GM12873 (cell line): Measurements from ENCODE around the gene SUMO3.

Experiments
- TF ChIP-seq, protein P1 (sequence below): IDR thresholded peaks from 2 replicates; pipeline ENCODE4 v1.5.1; 2012; ENCODE audit warnings: low read depth, mild to moderate bottlenecking, moderate library complexity, low read length, control low read depth; ENCODE audit not compliant: insufficient read depth; ENCODE audit errors: missing control alignments

The SUMO3 gene

DNA sequence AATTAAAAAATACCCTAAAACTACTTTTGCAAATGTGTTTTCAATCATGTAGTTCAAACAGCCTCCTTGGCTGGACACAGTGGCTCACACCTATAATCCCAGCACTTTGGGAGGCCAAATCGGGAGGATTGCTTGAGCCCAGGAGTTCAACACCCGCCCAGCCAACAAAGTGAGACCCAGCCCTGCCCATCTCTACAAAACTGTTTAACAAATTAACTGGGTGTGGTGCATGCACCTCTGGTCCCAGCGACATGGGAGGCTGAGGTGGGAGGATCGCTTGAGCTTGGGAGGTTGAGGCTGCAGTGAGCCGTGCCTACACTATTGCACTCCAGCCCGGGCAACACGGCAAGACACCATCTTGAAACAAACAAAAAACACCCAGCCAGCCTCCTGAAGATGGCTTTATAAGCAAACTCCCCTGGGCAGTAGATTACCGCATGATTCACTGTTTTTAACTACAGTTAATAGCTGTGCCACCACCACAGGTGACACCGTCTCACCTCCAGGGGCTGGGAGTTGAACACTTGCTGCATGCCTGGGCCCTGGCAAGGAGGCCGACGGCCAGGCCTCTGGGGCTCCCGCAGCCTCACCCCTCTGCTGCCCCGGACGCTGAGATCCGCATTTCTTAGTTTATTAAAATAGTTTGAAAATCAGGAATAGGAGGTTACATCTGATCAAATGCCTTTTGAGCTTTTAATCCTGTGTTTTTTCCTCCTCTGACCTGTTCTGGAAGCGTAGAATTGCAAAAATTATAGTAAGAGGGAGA is 39.4 kb upstream of the SUMO3 start:
- TF ChIP-seq, protein P1, sequence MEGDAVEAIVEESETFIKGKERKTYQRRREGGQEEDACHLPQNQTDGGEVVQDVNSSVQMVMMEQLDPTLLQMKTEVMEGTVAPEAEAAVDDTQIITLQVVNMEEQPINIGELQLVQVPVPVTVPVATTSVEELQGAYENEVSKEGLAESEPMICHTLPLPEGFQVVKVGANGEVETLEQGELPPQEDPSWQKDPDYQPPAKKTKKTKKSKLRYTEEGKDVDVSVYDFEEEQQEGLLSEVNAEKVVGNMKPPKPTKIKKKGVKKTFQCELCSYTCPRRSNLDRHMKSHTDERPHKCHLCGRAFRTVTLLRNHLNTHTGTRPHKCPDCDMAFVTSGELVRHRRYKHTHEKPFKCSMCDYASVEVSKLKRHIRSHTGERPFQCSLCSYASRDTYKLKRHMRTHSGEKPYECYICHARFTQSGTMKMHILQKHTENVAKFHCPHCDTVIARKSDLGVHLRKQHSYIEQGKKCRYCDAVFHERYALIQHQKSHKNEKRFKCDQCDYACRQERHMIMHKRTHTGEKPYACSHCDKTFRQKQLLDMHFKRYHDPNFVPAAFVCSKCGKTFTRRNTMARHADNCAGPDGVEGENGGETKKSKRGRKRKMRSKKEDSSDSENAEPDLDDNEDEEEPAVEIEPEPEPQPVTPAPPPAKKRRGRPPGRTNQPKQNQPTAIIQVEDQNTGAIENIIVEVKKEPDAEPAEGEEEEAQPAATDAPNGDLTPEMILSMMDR = no peak

DNA sequence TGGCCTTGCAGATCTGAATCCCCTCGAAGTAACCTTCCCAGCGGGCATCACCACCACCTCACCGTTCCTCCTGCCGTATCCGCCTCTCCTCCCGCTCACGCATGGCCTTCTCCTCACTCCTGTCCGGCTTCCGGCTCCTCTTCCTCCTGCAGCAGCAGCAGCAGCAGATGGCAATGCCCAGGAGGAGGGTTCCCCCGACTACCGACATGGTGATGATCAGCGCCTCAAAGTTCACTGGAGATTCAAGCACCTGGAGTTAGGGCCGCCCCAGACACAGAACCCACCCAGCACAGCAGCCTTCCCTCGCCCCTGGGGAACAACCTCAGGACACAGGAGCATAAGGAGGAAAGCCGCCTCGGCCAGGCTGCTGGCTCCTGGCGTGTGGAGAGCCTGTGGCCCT is 38.3 kb upstream of the SUMO3 start:
- TF ChIP-seq, protein P1 = no peak

GRCh38 chr21:44855572-44855971 is 37.7 kb upstream of the SUMO3 start:
- TF ChIP-seq, protein P1 = no peak

GRCh38 chr21:44854664-44855446 is 37.0 kb upstream of the SUMO3 start:
- TF ChIP-seq, protein P1 = no peak

DNA sequence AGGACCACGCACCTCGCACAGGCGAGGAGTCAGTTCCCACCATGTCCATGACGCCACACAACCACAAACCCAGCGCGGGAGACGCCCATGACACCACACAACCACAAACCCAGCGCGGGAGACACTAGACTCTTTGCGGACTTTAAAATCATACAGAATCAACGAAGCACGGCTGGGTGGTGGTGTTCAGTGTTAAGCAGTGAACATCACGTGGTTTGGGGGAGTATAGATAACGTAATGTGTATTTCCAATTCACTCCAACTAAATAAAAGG is 36.5 kb upstream of the SUMO3 start:
- TF ChIP-seq, protein P1 = no peak

DNA sequence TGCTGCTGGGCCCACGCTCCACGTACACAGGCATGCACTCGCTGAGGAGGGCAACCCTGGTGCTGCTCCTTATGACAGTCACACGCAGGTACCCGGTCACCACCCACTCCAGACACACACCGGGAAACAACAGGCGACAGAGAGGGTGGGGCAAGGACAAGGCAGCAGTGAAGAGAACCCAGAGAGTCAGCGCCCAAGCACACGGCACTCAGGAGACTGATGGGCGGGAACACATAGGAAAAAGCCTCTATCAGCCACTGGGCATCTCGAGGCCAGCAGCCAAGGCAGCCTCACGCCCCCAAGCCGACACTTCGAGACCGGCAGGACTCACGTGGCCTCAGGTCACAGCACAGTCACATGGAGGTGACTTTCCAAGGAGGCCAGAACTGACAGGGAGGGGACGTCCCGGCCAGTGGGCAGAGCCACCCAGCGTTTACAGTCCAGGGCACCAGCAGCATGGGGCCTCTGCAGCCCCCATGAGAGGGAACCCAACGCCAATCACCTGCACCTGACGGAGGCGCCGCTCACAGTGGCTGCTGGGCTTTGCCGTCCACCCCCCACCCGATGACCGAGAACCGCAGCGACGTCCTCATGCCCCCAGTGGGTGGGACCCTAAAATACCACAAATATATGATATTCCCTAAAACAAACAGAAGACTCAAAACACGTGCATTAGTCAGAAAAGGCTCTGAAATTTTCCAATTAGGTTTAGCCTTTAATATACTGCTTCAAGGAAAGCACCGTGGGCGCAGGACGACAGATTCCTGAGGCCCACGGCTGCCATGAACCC is 35.9 kb upstream of the SUMO3 start:
- TF ChIP-seq, protein P1 = no peak
